Left ventricle myocardium inferior (tissue), 1 donor: ENCODE data around the gene MTMR1. TPM values are rescaled to one million over a fixed set of nuclear protein-coding genes. Genes with fewer than 3 reads are reported as not detected.

Experiments
- DNase-seq: peaks from one replicate; pipeline ENCODE4 v3.0.0-alpha.2; 2020
- H3K27ac ChIP-seq: fragments of 200-600 bp; replicated peaks from 2 replicates; pipeline ENCODE4 v1.8.0; 2021
- H3K27me3 ChIP-seq: fragments of 200-600 bp; 2 replicates; pipeline ENCODE4 v1.8.0; 2021; ENCODE audit warnings: low read depth
- H3K36me3 ChIP-seq: fragments of 200-600 bp; 2 replicates; pipeline ENCODE4 v1.8.0; 2021
- H3K4me1 ChIP-seq: fragments of 200-600 bp; 2 replicates; pipeline ENCODE4 v1.8.0; 2021
- H3K4me3 ChIP-seq: fragments of 200-600 bp; 2 replicates; pipeline ENCODE4 v1.8.0; 2021; ENCODE audit warnings: mild to moderate bottlenecking, moderate library complexity
- H3K9me3 ChIP-seq: fragments of 200-600 bp; replicated peaks from 2 replicates; pipeline ENCODE4 v1.8.0; 2021
- intact Hi-C: fragments of 100-400 bp; cut with micrococcal nuclease; formaldehyde crosslinking; loops from one replicate; pipeline ENCODE4 v1.11.0; 2022
- long read RNA-seq: library from polyadenylated mRNA; unstranded; transcript quantifications from one replicate; pipeline ENCODE4 v2.0.0, GENCODE V29; 2021
- total RNA-seq: library from RNA; stranded (reverse); fragmentation: NEBNext Ultra II Directional; extraction: Animal tissue kit (Norgen Biotek cat#: 25700); gene quantifications from one replicate; pipeline ENCODE4 v1.2.1, GENCODE V29; 2021
- TF ChIP-seq, protein P1 (sequence below): fragments of 200-600 bp; IDR thresholded peaks from 2 replicates; pipeline ENCODE4 v1.8.0; 2021; ENCODE audit warnings: antibody characterized with exemption, mild to moderate bottlenecking, borderline replicate concordance
- donor health status: DM: no; HTN: yes; CAD: no; lungs with severe emphysema.

MTMR1 gene
- total RNA-seq, result 18.6 TPM
- long read RNA-seq, partial matches to known transcripts, result 1 of 24 reads
- long read RNA-seq, other reads (novel, unspliced or antisense), result 23 of 24 reads

DNA sequence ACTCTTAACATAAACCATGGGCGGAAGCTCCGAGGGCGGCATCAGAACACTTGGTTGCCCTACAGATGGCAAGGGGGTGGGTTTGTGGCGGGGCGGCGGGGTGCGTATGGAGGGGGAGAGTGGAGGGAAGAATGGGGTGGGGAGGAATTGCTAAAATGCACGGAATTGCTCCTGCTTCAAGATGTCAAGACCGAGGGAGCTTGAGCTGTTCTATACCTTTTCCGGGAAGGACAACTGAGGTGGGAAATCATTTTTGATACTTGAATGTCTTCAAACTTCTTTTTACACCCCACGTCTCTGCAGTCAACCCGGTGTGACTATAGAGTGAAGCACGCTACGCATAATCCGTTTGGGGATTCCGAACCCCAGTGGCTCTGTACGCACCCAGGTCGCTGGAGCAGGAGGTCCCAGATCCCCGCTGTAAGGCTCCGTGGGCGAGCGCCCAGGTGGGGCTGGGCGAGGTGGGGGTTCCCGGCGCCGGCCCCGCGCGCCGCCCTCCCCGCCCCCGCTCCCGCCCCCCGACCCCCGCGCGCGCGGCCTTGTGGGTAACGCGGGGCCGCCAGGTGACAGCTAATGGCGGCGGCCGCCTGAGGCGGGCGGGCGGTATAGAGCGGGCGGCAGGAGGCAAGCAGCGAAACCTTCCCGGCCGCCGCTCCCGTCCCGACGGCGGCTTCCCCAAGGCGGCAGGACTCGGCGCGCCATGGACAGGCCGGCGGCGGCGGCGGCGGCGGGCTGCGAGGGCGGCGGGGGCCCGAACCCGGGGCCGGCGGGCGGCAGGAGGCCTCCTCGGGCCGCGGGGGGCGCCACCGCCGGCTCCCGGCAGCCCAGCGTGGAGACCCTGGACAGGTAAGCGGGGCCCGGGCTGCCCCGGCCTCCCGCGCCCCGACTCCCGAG is at the start of gene MTMR1:
Gene MTMR1, plus strand, starts transcription at position 566 of the 894 bp plus-strand sequence. Its CDS starts 135 bp downstream, at position 701.
- peak within 1 kb of the TSS; percentile 82 for H3K27ac ChIP-seq
- H3K4me3 ChIP-seq, result peak within 1 kb of the TSS; percentile 69
- TF ChIP-seq, protein P1, sequence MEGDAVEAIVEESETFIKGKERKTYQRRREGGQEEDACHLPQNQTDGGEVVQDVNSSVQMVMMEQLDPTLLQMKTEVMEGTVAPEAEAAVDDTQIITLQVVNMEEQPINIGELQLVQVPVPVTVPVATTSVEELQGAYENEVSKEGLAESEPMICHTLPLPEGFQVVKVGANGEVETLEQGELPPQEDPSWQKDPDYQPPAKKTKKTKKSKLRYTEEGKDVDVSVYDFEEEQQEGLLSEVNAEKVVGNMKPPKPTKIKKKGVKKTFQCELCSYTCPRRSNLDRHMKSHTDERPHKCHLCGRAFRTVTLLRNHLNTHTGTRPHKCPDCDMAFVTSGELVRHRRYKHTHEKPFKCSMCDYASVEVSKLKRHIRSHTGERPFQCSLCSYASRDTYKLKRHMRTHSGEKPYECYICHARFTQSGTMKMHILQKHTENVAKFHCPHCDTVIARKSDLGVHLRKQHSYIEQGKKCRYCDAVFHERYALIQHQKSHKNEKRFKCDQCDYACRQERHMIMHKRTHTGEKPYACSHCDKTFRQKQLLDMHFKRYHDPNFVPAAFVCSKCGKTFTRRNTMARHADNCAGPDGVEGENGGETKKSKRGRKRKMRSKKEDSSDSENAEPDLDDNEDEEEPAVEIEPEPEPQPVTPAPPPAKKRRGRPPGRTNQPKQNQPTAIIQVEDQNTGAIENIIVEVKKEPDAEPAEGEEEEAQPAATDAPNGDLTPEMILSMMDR, result no peak
- intact Hi-C loops, result no loop called here
- peak; percentile 38 for DNase-seq
- no peaks in the 10 kb centered on the region for H3K4me1 ChIP-seq
- H3K36me3 ChIP-seq, result no peaks in the 10 kb centered on the region
- no peaks in the 10 kb centered on the region for H3K27me3 ChIP-seq
- no peaks in the 10 kb centered on the region for H3K9me3 ChIP-seq

DNA sequence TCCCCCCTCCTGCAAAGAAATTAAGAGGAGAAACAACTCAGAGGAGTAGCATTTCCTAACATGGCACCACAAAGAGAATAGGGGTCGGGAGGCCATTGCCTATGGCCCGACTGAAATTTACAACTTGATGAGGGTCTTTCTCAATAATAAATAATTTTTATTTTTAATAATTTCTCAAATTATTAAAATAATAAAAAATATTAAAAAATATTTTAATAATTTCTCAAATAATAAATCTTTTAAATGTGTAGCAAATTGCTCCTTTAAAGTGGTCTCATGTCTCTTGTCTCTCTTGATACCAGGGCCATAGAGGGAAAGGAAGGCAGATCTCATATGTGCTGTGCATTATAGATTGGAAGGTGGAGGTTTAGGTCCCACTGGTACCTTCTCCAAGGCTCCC is 49.2 kb upstream of the MTMR1 start:
- Histone ChIP-seq H3K4me1 (no peaks in the 10 kb centered on the region), H3K4me3 (no peak overlapping the region), H3K36me3 (peaks cover 20% of the 10 kb centered on the region), H3K27me3 (no peaks in the 10 kb centered on the region), H3K27ac (no peak overlapping the region), H3K9me3 (no peaks in the 10 kb centered on the region)
- DNase-seq, result no peak
- intact Hi-C loops, result no loop called here
- TF ChIP-seq, protein P1, result no peak

DNA sequence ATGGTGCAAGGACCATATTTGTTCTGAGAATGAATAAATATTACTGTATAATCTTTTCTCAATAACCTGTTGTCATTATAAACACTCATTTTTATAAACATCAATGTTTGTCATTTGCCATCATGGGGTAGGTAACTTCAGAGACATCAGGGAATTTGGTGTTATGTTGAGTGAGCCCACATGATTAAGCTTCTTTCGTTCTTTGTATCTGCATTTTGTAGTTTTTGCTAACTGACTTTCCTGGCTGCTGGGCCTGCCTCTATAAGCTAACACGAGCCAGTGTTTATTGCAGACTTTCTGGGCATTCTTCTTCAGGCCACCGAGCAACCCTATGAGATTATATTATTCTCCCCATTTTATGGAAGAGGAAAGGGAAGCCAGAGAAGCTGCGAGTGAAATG is 48.8 kb upstream of the MTMR1 start:
- Histone ChIP-seq H3K4me1 (no peaks in the 10 kb centered on the region), H3K27me3 (no peaks in the 10 kb centered on the region), H3K36me3 (peaks cover 20% of the 10 kb centered on the region), H3K27ac (no peak overlapping the region), H3K9me3 (no peaks in the 10 kb centered on the region), H3K4me3 (no peak overlapping the region)
- intact Hi-C loops, result no loop called here
- TF ChIP-seq, protein P1, result no peak
- no peak for DNase-seq

DNA sequence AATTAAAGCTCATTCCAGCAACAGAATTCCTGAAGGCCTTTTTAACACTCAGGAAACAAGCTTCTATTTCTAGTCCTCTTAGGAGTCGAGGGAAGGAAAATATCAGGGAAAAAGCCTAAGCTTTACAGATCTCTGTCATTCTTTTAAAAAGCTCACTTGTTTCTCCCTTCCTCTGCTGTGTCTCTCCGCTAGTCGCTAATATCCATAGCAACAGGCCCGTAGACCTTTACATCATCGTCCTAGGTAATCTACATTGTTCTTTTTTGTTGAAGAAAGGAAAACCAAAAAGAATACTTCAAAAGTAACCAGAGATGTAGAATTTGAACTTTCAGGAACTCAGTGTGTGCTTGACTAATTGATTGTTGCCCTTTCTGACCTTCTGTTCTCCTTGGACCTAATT is 45.9 kb upstream of the MTMR1 start:
- no peak for DNase-seq
- Histone ChIP-seq H3K4me3 (no peak overlapping the region), H3K36me3 (peaks cover 7% of the 10 kb centered on the region), H3K4me1 (no peaks in the 10 kb centered on the region), H3K27me3 (no peaks in the 10 kb centered on the region), H3K27ac (no peak overlapping the region), H3K9me3 (no peaks in the 10 kb centered on the region)
- intact Hi-C loops, result no loop called here
- TF ChIP-seq, protein P1, result no peak

DNA sequence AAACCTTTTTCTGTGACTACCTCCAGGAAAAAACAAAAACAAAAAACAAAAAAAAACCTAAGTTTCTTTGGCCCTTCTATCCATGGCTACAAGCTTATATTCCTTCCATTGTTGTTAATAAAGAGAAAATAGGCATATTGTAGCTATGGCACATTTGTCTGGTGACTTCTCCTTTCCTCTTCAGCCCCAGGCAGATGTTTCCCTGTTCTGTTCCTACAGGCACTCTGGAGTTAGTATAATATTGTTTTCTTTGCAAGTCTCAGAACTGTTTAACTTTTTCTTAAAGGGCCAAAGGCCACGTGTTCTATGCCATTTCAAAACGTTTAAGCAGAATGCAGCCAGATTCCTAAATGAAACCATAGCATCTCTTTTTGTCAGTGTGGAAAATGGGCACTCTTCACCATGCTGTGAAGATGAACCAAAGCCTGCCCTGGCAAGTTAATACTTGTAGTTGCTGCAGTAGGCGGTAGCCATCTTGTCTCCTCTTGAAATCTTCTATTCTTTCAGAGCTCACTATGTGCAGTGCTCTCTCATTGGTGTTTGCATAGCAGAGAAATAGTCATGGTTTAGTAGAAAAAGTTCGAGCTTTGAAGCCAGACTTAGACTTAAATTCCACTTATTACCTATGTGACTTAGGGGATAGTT is 44.8 kb upstream of the MTMR1 start:
- Histone ChIP-seq H3K36me3 (peaks cover 4% of the 10 kb centered on the region), H3K4me3 (no peak overlapping the region), H3K4me1 (no peaks in the 10 kb centered on the region), H3K9me3 (no peaks in the 10 kb centered on the region), H3K27me3 (no peaks in the 10 kb centered on the region), H3K27ac (peak overlapping the region; percentile 5)
- DNase-seq, result no peak
- intact Hi-C loops, result no loop called here
- TF ChIP-seq, protein P1, result no peak
